H9 (cell line): Measurements from ENCODE around the gene SMG7. TPM values are rescaled to one million over a fixed set of nuclear protein-coding genes. Genes with fewer than 3 reads are reported as not detected.

ENCODE experiments used
- DNase-seq: peaks from one replicate; pipeline ENCODE4 v3.0.0-alpha.2; 2017
- H2AFZ ChIP-seq: one replicate; pipeline ENCODE4 v1.6.1; 2013; ENCODE audit warnings: mild to moderate bottlenecking, low read length, control low read depth, moderate library complexity
- H2AK5ac ChIP-seq: 2 replicates; pipeline ENCODE4 v1.6.1; 2013; ENCODE audit warnings: low read length, control low read depth, mixed read lengths; ENCODE audit not compliant: insufficient read length
- H2BK120ac ChIP-seq: one replicate; pipeline ENCODE4 v1.6.1; 2013; ENCODE audit warnings: low read depth, mild to moderate bottlenecking, low read length, control low read depth, inconsistent platforms; ENCODE audit not compliant: poor library complexity, severe bottlenecking
- H2BK12ac ChIP-seq: 2 replicates; pipeline ENCODE4 v1.6.1; 2013; ENCODE audit warnings: low read length, control low read depth, mixed read lengths, low read depth; ENCODE audit not compliant: insufficient read length
- H2BK15ac ChIP-seq: 2 replicates; pipeline ENCODE4 v1.6.1; 2013; ENCODE audit warnings: low read depth, low read length, control low read depth
- H2BK20ac ChIP-seq: one replicate; pipeline ENCODE4 v1.6.1; 2013; ENCODE audit warnings: low read depth, mild to moderate bottlenecking, low read length, control low read depth, inconsistent platforms; ENCODE audit not compliant: poor library complexity, severe bottlenecking
- H2BK5ac ChIP-seq: 2 replicates; pipeline ENCODE4 v1.6.1; 2013; ENCODE audit warnings: low read length, control low read depth, mixed read lengths; ENCODE audit not compliant: insufficient read length
- H3K14ac ChIP-seq: 2 replicates; pipeline ENCODE4 v1.6.1; 2013; ENCODE audit warnings: low read length, control low read depth; ENCODE audit not compliant: insufficient read depth
- H3K18ac ChIP-seq: 2 replicates; pipeline ENCODE4 v1.6.1; 2013; ENCODE audit warnings: low read depth, mild to moderate bottlenecking, mixed read lengths, low read length, control low read depth; ENCODE audit not compliant: insufficient read length
- H3K23ac ChIP-seq: 2 replicates; pipeline ENCODE4 v1.6.1; 2013; ENCODE audit warnings: low read length, control low read depth, mixed read lengths, low read depth; ENCODE audit not compliant: insufficient read length
- H3K23me2 ChIP-seq: 2 replicates; pipeline ENCODE4 v1.6.1; 2013; ENCODE audit warnings: low read depth, mild to moderate bottlenecking, mixed read lengths, low read length, control low read depth; ENCODE audit not compliant: insufficient read length, poor library complexity, severe bottlenecking
- H3K27ac ChIP-seq: 2 replicates; pipeline ENCODE4 v1.5.1; 2013; ENCODE audit warnings: low read length, control low read depth, mixed read lengths, low read depth; ENCODE audit not compliant: insufficient read length
- H3K27me3 ChIP-seq: 2 replicates; pipeline ENCODE4 v1.6.1; 2013; ENCODE audit warnings: low read length, control low read depth, inconsistent platforms; ENCODE audit not compliant: insufficient read depth
- H3K4ac ChIP-seq: 2 replicates; pipeline ENCODE4 v1.6.1; 2013; ENCODE audit warnings: low read depth, mild to moderate bottlenecking, control low read depth, inconsistent platforms, low read length, moderate library complexity
- H3K4me1 ChIP-seq: 2 replicates; pipeline ENCODE4 v1.6.1; 2013; ENCODE audit warnings: low read length, control low read depth, inconsistent platforms; ENCODE audit not compliant: insufficient read depth
- H3K4me2 ChIP-seq: 2 replicates; pipeline ENCODE4 v1.6.1; 2013; ENCODE audit warnings: low read length, control low read depth, mixed read lengths; ENCODE audit not compliant: insufficient read length, insufficient read depth
- H3K56ac ChIP-seq: 2 replicates; pipeline ENCODE4 v1.6.1; 2013; ENCODE audit warnings: low read depth, mild to moderate bottlenecking, mixed read lengths, low read length, control low read depth; ENCODE audit not compliant: insufficient read length
- H3K79me1 ChIP-seq: 2 replicates; pipeline ENCODE4 v1.6.1; 2013; ENCODE audit warnings: low read depth, mild to moderate bottlenecking, moderate library complexity, low read length, control low read depth, inconsistent platforms; ENCODE audit not compliant: insufficient read depth, poor library complexity, severe bottlenecking
- H3K79me2 ChIP-seq: 2 replicates; pipeline ENCODE4 v1.6.1; 2013; ENCODE audit warnings: low read length, control low read depth, inconsistent platforms; ENCODE audit not compliant: insufficient read depth
- H3K9ac ChIP-seq: 2 replicates; pipeline ENCODE4 v1.6.1; 2013; ENCODE audit warnings: low read length, control low read depth, mixed read lengths; ENCODE audit not compliant: insufficient read length; ENCODE audit errors: extremely low read depth
- H3K9me3 ChIP-seq: one replicate; pipeline ENCODE4 v1.6.1; 2013; ENCODE audit warnings: low read depth, low read length, inconsistent platforms; ENCODE audit not compliant: control insufficient read depth
- H3T11ph ChIP-seq: one replicate; pipeline ENCODE4 v1.6.1; 2013; ENCODE audit warnings: mild to moderate bottlenecking, low read length, control low read depth, inconsistent platforms
- H4K20me1 ChIP-seq: one replicate; pipeline ENCODE4 v1.6.1; 2013; ENCODE audit not compliant: control insufficient read depth, insufficient read length, insufficient read depth
- H4K5ac ChIP-seq: 2 replicates; pipeline ENCODE4 v1.6.1; 2013; ENCODE audit warnings: low read depth, mild to moderate bottlenecking, mixed read lengths, low read length, control low read depth; ENCODE audit not compliant: insufficient read length
- H4K8ac ChIP-seq: replicated peaks from 2 replicates; pipeline ENCODE4 v1.6.1; 2013; ENCODE audit warnings: low read length, control low read depth, mixed read lengths, low read depth; ENCODE audit not compliant: insufficient read length
- H4K91ac ChIP-seq: 2 replicates; pipeline ENCODE4 v1.6.1; 2013; ENCODE audit warnings: low read depth, mild to moderate bottlenecking, moderate library complexity, mixed read lengths, low read length, control low read depth; ENCODE audit not compliant: insufficient read length
- H3K27ac Mint-ChIP-seq, 3 experiments: 2 replicates in 2 of 3; 3 replicates in 1 of 3; pipeline ENCODE4 v1.8.0; 2020 to 2021; ENCODE audit warnings: mixed read lengths in 3 of 3, mild to moderate bottlenecking in 1 of 3, moderate library complexity in 1 of 3
- H3K27me3 Mint-ChIP-seq: 2 replicates; pipeline ENCODE4 v1.8.0; 2021; ENCODE audit warnings: low read depth, mild to moderate bottlenecking, moderate library complexity, mixed read lengths
- H3K36me3 Mint-ChIP-seq, 3 experiments: 2 replicates in 2 of 3; 3 replicates in 1 of 3; pipeline ENCODE4 v1.8.0; 2020 to 2021; ENCODE audit warnings: low read depth in 3 of 3, mixed read lengths in 3 of 3; ENCODE audit not compliant: insufficient read depth in 1 of 3
- H3K4me1 Mint-ChIP-seq, 2 experiments: 2 replicates each; pipeline ENCODE4 v1.8.0; 2020; ENCODE audit warnings: mixed read lengths in 2 of 2
- H3K4me3 Mint-ChIP-seq, 2 experiments: 2 replicates in 1 of 2; 3 replicates in 1 of 2; pipeline ENCODE4 v1.8.0; 2020 to 2021; ENCODE audit warnings: mild to moderate bottlenecking in 2 of 2, mixed read lengths in 2 of 2, moderate library complexity in 1 of 2
- H3K9me3 Mint-ChIP-seq, 2 experiments: 2 replicates in 1 of 2; 3 replicates in 1 of 2; pipeline ENCODE4 v1.8.0; 2020; ENCODE audit warnings: mild to moderate bottlenecking in 2 of 2, mixed read lengths in 2 of 2, moderate library complexity in 1 of 2
- WGBS: extraction: QIAGEN DNeasy Blood & Tissue Kit; methylation state at CpG from one replicate; pipeline ENCODE4 v1.1.7; 2013; ENCODE audit warnings: missing lambda C conversion rate, low lambda C conversion rate, mixed read lengths; ENCODE audit not compliant: insufficient read length; ENCODE audit errors: extremely low coverage; 5-methylcytosine and 5-hydroxymethylcytosine counted together
- total RNA-seq: library from RNA; stranded (reverse); gene quantifications from 2 replicates; pipeline ENCODE4 v1.2.1, GENCODE V29; 2021
- TF ChIP-seq, protein P1 (sequence below): fragments of 200-600 bp; sonication (generic); conservative IDR thresholded peaks from 3 replicates; pipeline ENCODE4 v1.8.0; 2021; ENCODE audit warnings: antibody characterized with exemption, mild to moderate bottlenecking

The SMG7 gene
- total RNA-seq, 1 experiment from 2014 or later = 77.0 TPM

DNA sequence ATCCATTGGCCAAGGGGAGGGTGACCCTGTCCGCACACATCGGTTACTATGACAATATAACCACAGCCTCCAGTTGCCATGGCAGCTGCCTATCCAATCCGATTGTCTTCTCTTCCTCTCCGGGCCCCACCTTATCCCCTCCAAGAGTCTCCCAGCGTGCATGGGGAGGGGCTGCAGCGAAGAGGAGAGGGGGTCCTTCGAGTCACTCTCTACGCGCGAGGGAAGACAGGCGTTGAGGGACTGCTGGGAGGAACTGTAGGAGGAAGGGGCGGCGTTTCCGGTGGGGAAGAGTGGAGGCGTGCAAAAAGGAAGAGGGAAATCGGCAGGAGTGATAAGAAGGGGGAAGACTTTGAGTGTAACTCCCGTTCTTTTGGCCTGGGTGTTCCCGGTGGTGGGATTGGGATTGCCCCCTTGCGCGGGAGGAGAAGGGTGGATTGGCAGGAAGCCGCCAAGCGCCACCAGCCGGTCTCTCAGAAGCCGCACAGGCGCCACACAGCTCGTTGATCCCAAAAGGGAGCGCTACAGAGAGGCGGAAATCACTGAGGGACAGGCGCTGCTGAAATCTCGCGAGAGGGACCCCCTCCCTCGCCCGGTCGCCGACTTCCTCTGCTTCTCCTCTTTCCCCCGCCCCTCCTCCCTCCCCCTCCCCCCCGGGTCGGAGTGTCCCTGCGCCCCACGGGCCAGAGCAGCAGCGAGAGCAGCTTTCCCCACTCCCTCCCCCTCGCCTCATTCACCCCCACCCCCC is 384 bp upstream of the SMG7 start:
- Histone ChIP-seq H2AK5ac (no peak overlapping the region), H4K20me1 (peaks cover 3% of the 10 kb centered on the region), H3K79me2 (peaks cover 30% of the 10 kb centered on the region; the same call in 1 of the 2 replicates), H3K14ac (peak overlapping the region; percentile 99), H2BK15ac (no peak overlapping the region), H4K5ac (peak overlapping the region; percentile 95), H3K4me2 (peak overlapping the region; percentile 90), H3K9ac (peak overlapping the region; percentile 97), H3K27me3 (no peaks in the 10 kb centered on the region), H3K18ac (peak overlapping the region; percentile 99), H3K23ac (no peak overlapping the region), H3K27ac (peak overlapping the region; percentile 94), H3K9me3 (no peaks in the 10 kb centered on the region), H3K4ac (no peak overlapping the region), H3K79me1 (peaks cover 2% of the 10 kb centered on the region), H3K4me1 (no peaks in the 10 kb centered on the region), H3K56ac (no peak overlapping the region), H2BK12ac (peak overlapping the region; percentile 78), H2BK5ac (peak overlapping the region; percentile 97), H3T11ph (peak overlapping the region; percentile 78), H3K23me2 (peaks cover 16% of the 10 kb centered on the region), H2BK20ac (no peak overlapping the region), H4K8ac (no peak overlapping the region), H2BK120ac (no peak overlapping the region), H4K91ac (no peak overlapping the region), H2AFZ (no peak overlapping the region)
- DNase-seq = peak; percentile 99
- peak overlapping the region; percentile 100 for H3K27ac Mint-ChIP-seq
- H3K9me3 Mint-ChIP-seq = peaks cover 0 to 2% of the 10 kb centered on the region in 2 experiments; a peak in 1 of 5 replicates
- peaks cover 19 to 25% of the 10 kb centered on the region in 2 experiments for H3K4me1 Mint-ChIP-seq
- H3K4me3 Mint-ChIP-seq = peak overlapping the region; percentile 94 to 96
- TF ChIP-seq, protein P1, sequence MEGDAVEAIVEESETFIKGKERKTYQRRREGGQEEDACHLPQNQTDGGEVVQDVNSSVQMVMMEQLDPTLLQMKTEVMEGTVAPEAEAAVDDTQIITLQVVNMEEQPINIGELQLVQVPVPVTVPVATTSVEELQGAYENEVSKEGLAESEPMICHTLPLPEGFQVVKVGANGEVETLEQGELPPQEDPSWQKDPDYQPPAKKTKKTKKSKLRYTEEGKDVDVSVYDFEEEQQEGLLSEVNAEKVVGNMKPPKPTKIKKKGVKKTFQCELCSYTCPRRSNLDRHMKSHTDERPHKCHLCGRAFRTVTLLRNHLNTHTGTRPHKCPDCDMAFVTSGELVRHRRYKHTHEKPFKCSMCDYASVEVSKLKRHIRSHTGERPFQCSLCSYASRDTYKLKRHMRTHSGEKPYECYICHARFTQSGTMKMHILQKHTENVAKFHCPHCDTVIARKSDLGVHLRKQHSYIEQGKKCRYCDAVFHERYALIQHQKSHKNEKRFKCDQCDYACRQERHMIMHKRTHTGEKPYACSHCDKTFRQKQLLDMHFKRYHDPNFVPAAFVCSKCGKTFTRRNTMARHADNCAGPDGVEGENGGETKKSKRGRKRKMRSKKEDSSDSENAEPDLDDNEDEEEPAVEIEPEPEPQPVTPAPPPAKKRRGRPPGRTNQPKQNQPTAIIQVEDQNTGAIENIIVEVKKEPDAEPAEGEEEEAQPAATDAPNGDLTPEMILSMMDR = peak; percentile 19; the same call in 2 of the 3 replicates
- no peaks in the 10 kb centered on the region for H3K27me3 Mint-ChIP-seq
- WGBS = no CpG with 5 or more reads among the region's 42 CpGs
- H3K36me3 Mint-ChIP-seq = peaks cover 1 to 7% (median 4%) of the 10 kb centered on the region in 3 experiments; a peak in 3 of 7 replicates
